Measurements from ENCODE around the gene SLC22A9. TPM values are rescaled to one million over a fixed set of nuclear protein-coding genes. Genes with fewer than 3 reads are reported as not detected.

The SLC22A9 gene
- polyA plus RNA-seq, 4 donors = 0.05 to 0.13 TPM; not detected in 2

DNA sequence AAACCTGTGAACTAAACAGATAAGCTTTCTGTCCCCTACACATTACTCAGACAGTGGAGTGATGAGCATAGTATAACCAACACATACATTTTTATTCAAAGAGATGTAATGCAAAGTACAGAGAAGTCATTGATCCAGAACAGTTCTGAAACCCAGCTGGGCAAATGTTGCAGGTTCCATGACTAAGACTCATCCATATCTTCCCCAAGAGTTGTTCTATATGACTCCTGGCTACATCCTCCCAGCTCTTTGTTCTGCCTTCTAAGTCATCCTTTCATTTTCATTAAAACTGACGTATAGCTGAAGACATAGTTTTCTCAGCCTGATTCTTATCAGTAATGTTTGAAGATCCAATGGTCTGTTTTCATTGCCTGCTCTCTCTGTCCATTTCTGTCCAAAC, 74.1 kb downstream of the SLC22A9 start:
- no peak for DNase-seq (ENCODE audit: low read depth in 4 of 4, low spot score in 3 of 4)

DNA sequence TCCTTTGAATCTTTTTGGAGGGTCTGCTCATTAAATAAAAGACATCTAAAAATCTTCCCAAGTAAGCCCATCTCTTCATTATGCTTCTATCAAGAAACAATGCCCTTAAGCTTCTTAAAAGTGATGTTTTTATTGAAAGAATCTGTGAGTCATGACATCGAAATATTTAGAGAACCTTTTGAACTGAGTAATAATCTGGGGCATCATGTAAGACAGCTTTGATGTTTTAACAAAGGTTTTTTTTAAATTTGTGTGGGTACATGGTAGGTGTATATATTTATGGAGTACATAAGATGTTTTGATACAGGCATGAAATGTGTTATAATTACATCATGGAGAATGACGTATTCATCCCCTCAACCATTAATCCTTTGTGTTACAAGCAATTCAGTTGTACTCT, 74.6 kb downstream of the SLC22A9 start:
- no peak for DNase-seq (ENCODE audit: low read depth in 4 of 4, low spot score in 3 of 4)

DNA sequence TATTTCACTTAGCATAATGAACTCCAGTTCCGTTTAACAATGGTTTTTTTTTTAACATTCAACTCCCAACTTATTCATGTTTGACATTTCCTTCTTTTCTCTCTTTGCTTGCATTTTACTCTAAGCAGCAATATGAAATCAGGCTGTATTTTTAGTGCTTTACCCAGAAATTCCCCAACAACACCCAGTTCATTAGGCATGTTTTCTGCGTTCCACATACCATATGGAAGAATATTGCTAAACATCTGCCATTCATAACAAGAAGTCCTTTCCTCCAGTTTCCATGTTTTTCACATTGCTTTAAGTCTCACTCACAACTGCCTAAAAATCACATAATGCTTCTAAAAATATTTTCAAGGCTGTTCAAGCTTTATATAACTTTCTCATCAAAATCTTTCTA, 75.5 kb downstream of the SLC22A9 start:
- no peak for DNase-seq (ENCODE audit: low read depth in 4 of 4, low spot score in 3 of 4)

DNA sequence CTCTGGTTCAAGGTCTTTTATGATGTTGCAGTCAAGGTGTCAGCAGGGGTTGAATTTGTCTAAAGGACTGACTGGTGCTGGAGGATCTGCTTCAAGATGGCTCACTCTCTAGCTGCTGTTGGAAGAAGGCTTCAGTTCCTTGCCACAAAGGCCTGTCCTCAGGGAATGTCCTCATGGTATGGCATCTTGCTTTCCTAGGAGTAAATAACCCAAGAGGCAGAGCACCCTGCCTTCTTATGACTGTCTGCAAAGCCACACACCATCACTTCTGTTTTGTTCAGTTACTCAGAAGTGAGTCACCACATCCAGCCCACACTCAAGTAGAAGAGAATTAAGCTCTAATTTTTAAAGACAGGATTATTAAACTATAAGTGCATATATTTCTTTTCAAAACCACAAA, 76.1 kb downstream of the SLC22A9 start:
- no peak for DNase-seq (ENCODE audit: low read depth in 4 of 4, low spot score in 3 of 4)

DNA sequence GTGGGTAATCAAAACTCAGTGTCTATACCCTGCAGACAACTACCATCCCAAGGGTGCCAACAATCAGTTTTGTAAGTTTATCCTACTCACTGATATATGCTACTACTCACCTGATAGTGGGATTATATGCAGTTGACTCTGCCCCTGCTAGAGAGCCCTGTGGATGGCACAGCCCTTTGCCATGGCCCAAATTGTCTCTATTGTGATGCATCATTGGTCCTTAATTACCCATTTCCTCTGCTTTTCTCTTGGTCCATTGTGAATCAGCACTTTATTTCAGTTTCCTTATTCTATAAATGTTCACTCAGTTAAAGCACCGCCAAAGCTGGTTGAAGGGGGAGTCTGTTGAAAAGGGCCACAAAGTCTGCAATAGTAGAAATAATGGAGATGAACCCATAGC, 79.1 kb downstream of the SLC22A9 start:
- DNase-seq (ENCODE audit: low read depth in 4 of 4, low spot score in 3 of 4) = no peak

DNA sequence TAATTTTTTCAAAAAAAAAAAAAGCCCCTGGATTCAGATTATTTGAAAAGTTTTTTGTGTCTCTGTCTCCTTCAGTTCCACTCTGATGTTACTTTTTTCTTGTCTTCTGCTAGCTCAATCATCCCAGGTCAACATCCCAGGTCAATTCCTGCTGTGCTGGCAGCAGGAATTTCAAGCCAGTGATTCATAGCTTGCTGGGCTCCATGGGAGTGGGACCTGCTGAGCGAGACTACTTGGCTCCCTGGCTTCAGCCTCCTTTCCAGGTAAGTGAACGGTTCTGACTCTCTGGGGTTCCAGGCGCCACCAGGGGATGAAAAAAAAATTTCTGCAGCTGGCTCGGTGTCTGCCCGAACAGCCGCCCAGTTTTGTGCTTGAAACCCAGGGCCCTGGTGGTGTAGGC, 90.0 kb downstream of the SLC22A9 start:
- no peak for DNase-seq (ENCODE audit: low read depth in 4 of 4, low spot score in 3 of 4)

Other genes starting within 250 kb of the SLC22A9 start
- gene SLC22A24, start 225.6 kb upstream of the SLC22A9 start, polyA plus RNA-seq (ENCODE audit: insufficient read length in 4 of 4) = under 1 TPM; 0.14 to 0.86 (median 0.35) TPM
- not detected for gene SLC22A25, start 126.2 kb upstream of the SLC22A9 start, polyA plus RNA-seq (ENCODE audit: insufficient read length in 4 of 4)
- under 1 TPM; 0.53 to 0.86 (median 0.68) TPM for gene PLAAT5, start 121.4 kb downstream of the SLC22A9 start, polyA plus RNA-seq (ENCODE audit: insufficient read length in 4 of 4)
- gene LGALS12, start 136.3 kb downstream of the SLC22A9 start, polyA plus RNA-seq (ENCODE audit: insufficient read length in 4 of 4) = under 1 TPM; 0.12 to 0.14 (median 0.14) TPM
- gene PLAAT4, start 167.0 kb downstream of the SLC22A9 start, polyA plus RNA-seq (ENCODE audit: insufficient read length in 4 of 4) = 10 to 100 TPM; 10.0 to 11.9 (median 11.0) TPM
- gene PLAAT2, start 193.6 kb downstream of the SLC22A9 start, polyA plus RNA-seq (ENCODE audit: insufficient read length in 4 of 4) = under 1 TPM in 2 of 4 donors, not detected in 2; 0.27 to 0.44 TPM
- gene PLAAT3, start 244.6 kb downstream of the SLC22A9 start, polyA plus RNA-seq (ENCODE audit: insufficient read length in 4 of 4) = 10 to 100 TPM; 11.4 to 21.1 (median 16.6) TPM